Inferior parietal cortex (tissue), 1 donor: ENCODE data around the gene RASGRP4.

Experiments used
- DNase-seq: peaks from one replicate; pipeline ENCODE4 v3.0.0-alpha.2; 2016; ENCODE audit errors: extremely low spot score

The RASGRP4 gene

GRCh38 chr19:38389101-38389925 lies 36.7 kb downstream of the RASGRP4 start:
- no peak for DNase-seq

DNA sequence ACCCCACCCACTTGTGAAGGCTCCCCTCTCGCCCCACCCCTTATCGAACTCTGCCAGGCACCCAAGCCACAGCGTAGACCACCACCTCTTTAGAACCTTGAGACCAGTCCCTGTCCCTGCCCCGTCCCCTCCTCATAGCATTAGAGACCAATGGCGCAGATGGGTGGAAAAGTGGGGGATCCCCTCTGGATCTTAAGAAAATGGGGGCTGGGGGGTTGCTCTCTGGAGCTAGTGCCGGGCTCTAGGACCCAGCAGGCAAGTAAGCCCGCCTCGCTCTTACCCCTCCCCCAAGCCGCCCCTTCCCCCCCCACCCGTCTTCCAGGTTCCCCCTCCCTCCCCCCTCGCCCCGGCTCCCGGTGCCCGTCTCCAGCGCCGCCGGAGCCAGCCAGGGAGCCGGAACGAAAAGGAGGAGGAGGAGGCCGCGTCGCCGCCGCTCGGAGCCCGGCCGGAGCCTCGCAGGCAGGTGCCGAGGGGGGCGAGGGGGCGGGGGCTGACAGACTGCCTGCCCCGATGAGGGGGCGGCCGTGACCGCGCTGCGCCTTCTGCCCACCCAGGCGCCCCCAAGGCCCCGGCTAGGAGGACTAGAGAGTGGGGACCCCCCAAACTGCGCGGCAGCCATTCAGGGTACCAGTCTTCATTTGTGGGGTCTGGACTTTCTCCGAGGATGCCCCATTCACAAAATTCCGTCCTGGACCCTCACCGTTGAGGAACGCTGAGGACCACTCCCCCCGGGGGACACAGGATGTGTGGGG lies 37.5 kb downstream of the RASGRP4 start, which contains the start of gene SPRED3:
Gene SPRED3 (plus strand): TSS at position 349 of the 752 bp plus-strand sequence. CDS start 1,606 bp downstream, outside the sequence.
- no peak for DNase-seq

- peak; percentile 60 for DNase-seq
Measured at GRCh38 chr19:38387550-38388348, 38.3 kb downstream of the RASGRP4 start, which contains the start of gene GGN. GGN (minus strand) TSS chr19:38388034; CDS start chr19:38387261, 773 bp downstream.

DNA sequence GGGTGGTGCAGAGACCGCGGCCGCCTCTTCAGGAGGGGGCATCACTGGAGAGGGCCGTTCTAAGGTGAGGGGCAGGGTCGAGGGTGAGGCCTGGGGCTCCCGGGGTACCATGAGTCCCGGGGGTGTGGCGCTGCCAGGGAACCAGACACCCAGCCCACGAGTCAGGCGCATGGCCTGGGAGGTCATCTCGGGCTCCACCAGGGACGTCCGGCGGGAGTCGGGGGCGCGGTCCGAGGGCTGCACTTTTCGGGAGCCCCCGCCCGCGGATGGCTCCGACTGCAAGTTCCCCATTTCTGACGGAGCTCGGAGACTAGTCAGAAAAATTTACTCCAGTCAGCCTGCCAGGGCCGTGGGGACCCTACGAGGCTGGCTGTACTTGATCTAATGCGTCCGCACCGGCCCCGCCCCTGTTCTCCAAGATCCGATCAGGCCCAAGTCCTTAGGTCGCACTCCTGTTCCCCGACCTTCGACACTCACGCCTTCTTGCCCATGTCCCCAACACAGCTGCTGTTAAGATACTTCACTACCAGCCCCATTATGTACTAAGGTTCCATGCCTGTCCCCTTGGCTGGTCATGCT lies 39.0 kb downstream of the RASGRP4 start:
- no peak for DNase-seq

DNA sequence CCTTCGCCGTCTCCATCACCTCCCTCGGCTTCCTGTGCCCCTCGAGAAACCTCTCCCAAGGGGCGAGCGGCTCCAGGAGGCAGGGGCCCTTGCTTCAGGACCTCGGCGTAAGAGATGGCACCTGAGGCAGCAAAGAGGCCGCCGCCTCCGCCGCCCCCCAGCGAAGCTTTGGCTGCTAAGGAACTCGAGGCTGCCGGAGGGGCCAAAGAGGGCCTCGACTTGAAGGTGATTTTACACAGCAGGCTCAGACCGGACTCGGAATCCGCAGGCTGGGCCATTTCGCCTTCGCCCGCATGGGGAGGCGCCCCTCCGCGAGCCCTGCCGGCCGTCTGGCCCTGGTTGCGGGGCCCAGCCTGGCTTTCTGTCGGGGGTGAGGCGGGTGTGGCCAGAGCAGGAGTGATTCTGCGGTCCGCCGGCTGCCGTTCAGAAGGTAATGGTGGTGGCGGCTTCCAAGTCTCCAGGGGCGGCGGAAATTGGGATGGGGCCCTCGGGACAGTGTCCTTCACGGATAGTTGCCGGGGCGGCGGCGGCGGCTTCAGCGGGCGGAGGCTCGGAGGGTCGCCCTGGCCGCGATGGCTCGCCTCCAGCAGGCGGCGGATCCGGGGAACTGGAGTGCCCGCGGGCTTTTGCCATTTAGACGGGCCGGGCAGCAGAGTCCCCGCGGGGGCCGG lies 39.6 kb downstream of the RASGRP4 start:
- no peak for DNase-seq

DNA sequence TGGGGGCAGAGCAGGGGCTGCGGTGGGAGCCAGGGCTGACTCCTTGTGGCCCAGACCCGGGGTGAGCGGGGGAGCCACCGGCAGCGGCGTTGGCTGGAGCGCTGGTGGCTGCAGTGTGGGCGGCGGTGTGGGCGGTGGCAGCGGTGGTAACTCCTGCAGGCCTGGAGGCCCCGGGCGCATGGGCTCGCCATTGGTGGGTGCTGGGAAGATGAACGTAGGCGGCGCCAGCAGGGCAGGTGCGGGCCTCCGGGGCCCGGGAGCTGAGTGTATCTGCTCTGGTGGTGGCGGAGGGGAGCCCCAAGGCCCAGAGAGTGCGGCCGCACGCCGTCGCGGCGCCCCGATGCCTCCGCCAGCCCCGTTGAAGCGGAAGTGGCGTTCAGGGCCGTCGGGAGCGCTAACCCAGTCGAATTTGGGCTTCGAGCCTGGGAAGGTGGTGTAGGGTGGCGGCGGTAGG lies 40.2 kb downstream of the RASGRP4 start:
- DNase-seq: no peak

- no peak for DNase-seq
Measured at GRCh38 chr19:38385057-38385803, 40.8 kb downstream of the RASGRP4 start.

DNA sequence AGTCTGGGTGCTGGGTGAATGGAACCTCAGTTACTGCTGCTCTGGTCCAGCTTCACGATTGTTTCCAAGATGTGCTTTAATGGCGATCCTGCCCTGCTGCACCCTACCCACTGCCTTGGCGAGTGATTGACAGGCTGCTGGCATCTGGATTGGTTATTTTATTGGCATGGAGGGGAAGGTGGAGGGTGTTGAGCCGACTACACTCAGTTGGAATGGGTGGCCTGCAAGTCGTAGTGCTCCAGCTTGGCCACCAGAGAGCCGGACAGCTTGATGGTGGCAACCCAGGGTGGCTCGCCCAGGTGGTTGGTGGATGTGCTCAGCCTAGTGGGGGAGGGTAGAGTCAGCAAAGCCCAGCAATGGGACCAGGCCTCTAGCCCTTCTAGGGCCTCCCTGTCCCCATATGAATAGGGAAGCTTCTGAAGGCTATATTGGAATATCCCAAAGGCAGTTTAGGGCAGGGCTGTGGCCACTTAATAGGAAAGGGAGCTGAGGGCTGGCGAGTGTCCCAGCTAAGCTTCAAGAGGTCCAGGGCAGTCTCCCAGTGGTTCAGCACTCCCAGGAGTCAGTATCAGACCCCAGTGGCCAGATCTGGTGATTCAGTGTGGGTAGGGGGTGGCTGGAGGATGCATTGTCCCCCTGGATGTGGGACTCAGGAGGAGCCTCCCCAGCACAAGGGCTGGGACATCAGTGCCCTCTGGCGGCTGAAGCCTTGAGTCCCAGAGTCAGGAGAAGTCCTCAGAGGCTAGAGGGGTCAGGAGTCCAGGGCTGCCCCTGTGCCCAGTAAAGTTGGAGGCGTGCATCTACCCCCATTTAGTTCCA lies 41.6 kb downstream of the RASGRP4 start:
- DNase-seq: no peak

- no peak for DNase-seq
Measured at GRCh38 chr19:38383743-38384142, 42.3 kb downstream of the RASGRP4 start.

DNA sequence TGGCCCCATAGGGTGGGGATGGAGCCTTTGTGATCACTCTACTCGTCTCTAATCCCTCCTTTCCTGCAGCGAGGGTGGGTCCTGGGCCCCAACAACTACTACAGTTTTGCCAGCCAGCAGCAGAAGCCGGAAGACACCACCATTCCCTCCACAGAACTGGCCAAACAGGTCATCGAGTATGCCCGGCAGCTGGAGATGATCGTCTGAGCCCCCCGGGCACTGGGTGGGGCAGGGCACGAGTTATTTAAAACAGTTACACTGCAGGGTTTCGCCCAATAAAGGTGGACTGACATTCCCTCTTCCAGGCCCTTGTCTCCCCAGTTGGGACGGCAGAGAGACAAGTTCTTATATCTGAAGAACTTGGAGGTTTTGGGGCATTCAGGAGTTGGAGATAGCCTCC lies 42.8 kb downstream of the RASGRP4 start:
- DNase-seq: no peak

- no peak for DNase-seq
Measured at GRCh38 chr19:38381138-38381537, 44.9 kb downstream of the RASGRP4 start.

- no peak for DNase-seq
Measured at GRCh38 chr19:38378866-38379265, 47.2 kb downstream of the RASGRP4 start.

DNA sequence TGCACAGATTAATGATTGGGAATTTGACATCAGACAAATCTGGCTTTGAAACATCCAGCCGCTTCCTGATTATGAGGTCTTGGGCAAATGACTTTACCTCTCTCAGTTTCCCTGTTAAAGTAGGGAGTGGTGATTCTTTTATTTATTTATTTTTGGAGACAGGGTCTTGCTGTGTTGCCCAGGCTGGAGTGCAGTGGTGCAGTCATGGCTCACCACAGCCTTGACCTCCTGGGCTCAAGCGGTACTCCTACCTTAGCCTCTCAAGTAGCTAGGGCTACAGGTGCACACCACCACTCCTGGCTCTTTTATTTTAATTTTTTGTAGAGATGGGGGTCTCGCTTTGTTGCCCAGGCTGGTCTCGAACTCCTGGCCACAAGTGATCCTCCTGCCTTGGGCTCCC lies 49.0 kb downstream of the RASGRP4 start:
- no peak for DNase-seq

- DNase-seq: no peak
Measured at GRCh38 chr19:38376576-38376975, 49.4 kb downstream of the RASGRP4 start.

GRCh38 chr19:38375748-38376147 lies 50.3 kb downstream of the RASGRP4 start:
- no peak for DNase-seq

DNA sequence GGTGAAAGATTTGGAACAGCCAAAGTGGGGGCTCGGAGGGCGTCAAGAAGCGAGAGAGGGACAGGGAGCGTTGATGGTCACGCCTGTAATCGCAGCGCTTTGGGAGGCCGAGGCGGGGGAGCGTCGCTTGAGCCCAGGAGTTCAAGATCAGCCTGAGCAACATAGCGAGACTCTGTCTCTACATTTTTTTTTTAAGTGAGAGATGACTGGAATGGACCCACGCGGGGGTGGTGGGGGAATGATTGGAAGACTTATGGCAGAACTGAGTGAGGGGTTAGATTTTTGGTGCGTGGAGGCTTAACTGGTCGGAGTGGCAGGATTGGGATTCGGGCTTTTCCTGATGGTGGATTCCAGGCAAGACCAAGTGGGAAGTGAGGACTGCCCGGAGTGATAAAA lies 50.9 kb downstream of the RASGRP4 start:
- DNase-seq: no peak

- DNase-seq: peak; percentile 99
Measured at GRCh38 chr19:38374332-38375097, 51.5 kb downstream of the RASGRP4 start, which contains the start of gene PSMD8. PSMD8 (plus strand) TSS chr19:38374571; CDS start chr19:38374602, 31 bp downstream.

DNA sequence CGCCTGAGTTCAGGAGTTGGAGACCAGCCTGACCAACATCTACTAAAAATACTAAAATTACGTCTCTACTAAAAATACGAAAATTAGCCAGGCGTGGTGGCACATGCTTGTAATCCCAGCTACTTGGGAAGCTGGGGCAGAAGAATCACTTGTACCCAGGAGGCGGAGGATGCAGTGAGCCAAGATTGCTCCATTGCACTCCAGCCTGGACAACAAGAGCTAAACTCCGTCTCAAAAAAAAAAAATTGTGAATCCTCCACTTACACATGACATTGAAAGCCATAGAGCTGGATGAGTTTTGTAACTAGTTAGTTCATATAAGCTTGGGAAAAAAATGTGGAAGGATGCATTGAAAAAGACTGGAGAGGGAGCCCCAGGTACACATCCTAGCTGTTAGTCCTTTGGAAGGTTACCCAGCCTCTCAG lies 52.1 kb downstream of the RASGRP4 start:
- no peak for DNase-seq
